Ishikawa (cell line): ENCODE data around the gene NUDT15.
A peak's percentile ranks its signal among the peaks of the same experiment; 100 is the strongest.

ENCODE experiments used
- EGR1 ChIP-seq: IDR thresholded peaks from 2 replicates; pipeline ENCODE4 v1.6.1; 2012
- EP300 ChIP-seq: IDR thresholded peaks from 2 replicates; pipeline ENCODE4 v1.6.1; 2012; ENCODE audit warnings: borderline replicate concordance
- NFIC ChIP-seq: IDR thresholded peaks from 2 replicates; pipeline ENCODE4 v1.6.1; 2012
- TAF1 ChIP-seq: IDR thresholded peaks from 2 replicates; pipeline ENCODE4 v1.6.1; 2012; ENCODE audit warnings: low read depth, mild to moderate bottlenecking
- TCF12 ChIP-seq: IDR thresholded peaks from 2 replicates; pipeline ENCODE4 v1.6.1; 2012; ENCODE audit warnings: low read depth
- ZBTB7A ChIP-seq: IDR thresholded peaks from 2 replicates; pipeline ENCODE4 v1.6.1; 2012; ENCODE audit warnings: low read depth

- TF ChIP-seq TAF1, result peak; percentile 80
- no peak; the same call in 1 of the 2 replicates for TF ChIP-seq NFIC
- TF ChIP-seq EP300, result no peak
- TF ChIP-seq EGR1, result peak; percentile 23; the same call in 1 of the 2 replicates
- TF ChIP-seq TCF12, result peak; percentile 35; the same call in 1 of the 2 replicates
- peak; percentile 25; the same call in 1 of the 2 replicates for TF ChIP-seq ZBTB7A
Measured at GRCh38 chr13:48037346-48038173, at the start of gene NUDT15.
